ENCODE measurements around the gene NEU3.
"Not testable (repeated sequence)": the region's sequence is repeated elsewhere in the genome, so short reads cannot be mapped to it uniquely, and the experiment has no call there.

NEU3 gene

GRCh38 chr11:74956397-74957015, 32.2 kb upstream of the NEU3 start:
- H3K56ac ChIP-seq (ENCODE audit: low read length) = no peak overlapping the region
- H2AK5ac ChIP-seq (ENCODE audit: low read length) = no peak overlapping the region
- H3K79me2 ChIP-seq (ENCODE audit: control insufficient read depth, insufficient read depth, low read length) = peaks cover 53% of the 10 kb centered on the region
- no peak overlapping the region for H3K18ac ChIP-seq (ENCODE audit: low read length)
- no peaks in the 10 kb centered on the region for H3K27me3 ChIP-seq (ENCODE audit: insufficient read depth, low read length, poor library complexity)
- H3K36me3 ChIP-seq (ENCODE audit: control insufficient read depth, insufficient read depth, low read length) = no peaks in the 10 kb centered on the region
- peaks cover 20% of the 10 kb centered on the region for H3K79me1 ChIP-seq (ENCODE audit: low read length)
- H3K23ac ChIP-seq (ENCODE audit: low read length) = no peak overlapping the region
- no peak overlapping the region for H2BK120ac ChIP-seq (ENCODE audit: low read depth, low read length)
- H3K4me3 ChIP-seq (ENCODE audit: low read length) = no peak overlapping the region
- H3K4me1 ChIP-seq (ENCODE audit: control insufficient read depth, low read depth, low read length) = no peaks in the 10 kb centered on the region
- H3K27ac ChIP-seq (ENCODE audit: low read depth, low read length) = no peak overlapping the region
- no peak overlapping the region for H4K5ac ChIP-seq (ENCODE audit: low read length)
- no peak overlapping the region for H2BK5ac ChIP-seq (ENCODE audit: low read length)
- no peak overlapping the region for H2BK15ac ChIP-seq (replicated peaks; ENCODE audit: low read depth)
- no peak overlapping the region for H3K9ac ChIP-seq (ENCODE audit: low read length)
- H3K4me2 ChIP-seq (ENCODE audit: low read length) = no peak overlapping the region
- no CpG with 5 or more reads among the region's 4 CpGs for WGBS (ENCODE audit: extremely low coverage, insufficient coverage, low lambda C conversion rate)
- no peak for DNase-seq
- H4K8ac ChIP-seq (ENCODE audit: low read depth, low read length) = no peak overlapping the region
- no peak overlapping the region for H3K4ac ChIP-seq (ENCODE audit: low read depth, low read length)

- H3K4me3 ChIP-seq (ENCODE audit: low read length) = no peak overlapping the region
- H3K79me2 ChIP-seq (ENCODE audit: control insufficient read depth, insufficient read depth, low read length) = peaks cover 52% of the 10 kb centered on the region
- H2AK5ac ChIP-seq (ENCODE audit: low read length) = no peak overlapping the region
- no peak overlapping the region for H3K4me2 ChIP-seq (ENCODE audit: low read length)
- H3K23ac ChIP-seq (ENCODE audit: low read length) = no peak overlapping the region
- WGBS (ENCODE audit: extremely low coverage, insufficient coverage, low lambda C conversion rate) = no CpG with 5 or more reads among the region's 1 CpG
- H2BK120ac ChIP-seq (ENCODE audit: low read depth, low read length) = no peak overlapping the region
- no peaks in the 10 kb centered on the region for H3K27me3 ChIP-seq (ENCODE audit: insufficient read depth, low read length, poor library complexity)
- no peak overlapping the region for H4K5ac ChIP-seq (ENCODE audit: low read length)
- H2BK15ac ChIP-seq (replicated peaks; ENCODE audit: low read depth) = no peak overlapping the region
- no peak overlapping the region for H3K18ac ChIP-seq (ENCODE audit: low read length)
- DNase-seq = no peak
- peaks cover 25% of the 10 kb centered on the region for H3K79me1 ChIP-seq (ENCODE audit: low read length)
- no peak overlapping the region for H3K9ac ChIP-seq (ENCODE audit: low read length)
- no peak overlapping the region for H3K4ac ChIP-seq (ENCODE audit: low read depth, low read length)
- H3K27ac ChIP-seq (ENCODE audit: low read depth, low read length) = no peak overlapping the region
- H2BK5ac ChIP-seq (ENCODE audit: low read length) = no peak overlapping the region
- H3K56ac ChIP-seq (ENCODE audit: low read length) = no peak overlapping the region
- H3K36me3 ChIP-seq (ENCODE audit: control insufficient read depth, insufficient read depth, low read length) = no peaks in the 10 kb centered on the region
- H3K4me1 ChIP-seq (ENCODE audit: control insufficient read depth, low read depth, low read length) = no peaks in the 10 kb centered on the region
- no peak overlapping the region for H4K8ac ChIP-seq (ENCODE audit: low read depth, low read length)
Observed at GRCh38 chr11:74957937-74958629, 30.6 kb upstream of the NEU3 start.

GRCh38 chr11:74960128-74960527, 28.6 kb upstream of the NEU3 start:
- not testable (repeated sequence) for H3K4me3 ChIP-seq (ENCODE audit: low read length); H3K9ac ChIP-seq (ENCODE audit: low read length); H3K27ac ChIP-seq (ENCODE audit: low read depth, low read length); H4K8ac ChIP-seq (ENCODE audit: low read depth, low read length); H4K5ac ChIP-seq (ENCODE audit: low read length); H2BK5ac ChIP-seq (ENCODE audit: low read length); H3K18ac ChIP-seq (ENCODE audit: low read length); H3K4me1 ChIP-seq (ENCODE audit: control insufficient read depth, low read depth, low read length); H3K4me2 ChIP-seq (ENCODE audit: low read length); H3K36me3 ChIP-seq (ENCODE audit: control insufficient read depth, insufficient read depth, low read length); H2AK5ac ChIP-seq (ENCODE audit: low read length); H3K4ac ChIP-seq (ENCODE audit: low read depth, low read length); H3K56ac ChIP-seq (ENCODE audit: low read length); H3K23ac ChIP-seq (ENCODE audit: low read length); H2BK120ac ChIP-seq (ENCODE audit: low read depth, low read length); H2BK15ac ChIP-seq (replicated peaks; ENCODE audit: low read depth); DNase-seq; H3K27me3 ChIP-seq (ENCODE audit: insufficient read depth, low read length, poor library complexity)
- H3K79me2 ChIP-seq (ENCODE audit: control insufficient read depth, insufficient read depth, low read length) = peaks cover 43% of the 10 kb centered on the region
- no CpG with 5 or more reads among the region's 6 CpGs for WGBS (ENCODE audit: extremely low coverage, insufficient coverage, low lambda C conversion rate)
- H3K79me1 ChIP-seq (ENCODE audit: low read length) = peaks cover 19% of the 10 kb centered on the region

- H3K27me3 ChIP-seq (ENCODE audit: insufficient read depth, low read length, poor library complexity) = no peaks in the 10 kb centered on the region
- peaks cover 8% of the 10 kb centered on the region for H3K79me1 ChIP-seq (ENCODE audit: low read length)
- no peak overlapping the region for H2AK5ac ChIP-seq (ENCODE audit: low read length)
- no CpG with 5 or more reads among the region's 5 CpGs for WGBS (ENCODE audit: extremely low coverage, insufficient coverage, low lambda C conversion rate)
- H3K4me3 ChIP-seq (ENCODE audit: low read length) = no peak overlapping the region
- no peak for DNase-seq
- H4K5ac ChIP-seq (ENCODE audit: low read length) = no peak overlapping the region
- H4K8ac ChIP-seq (ENCODE audit: low read depth, low read length) = peak overlapping the region; percentile 28
- H2BK5ac ChIP-seq (ENCODE audit: low read length) = no peak overlapping the region
- H2BK120ac ChIP-seq (ENCODE audit: low read depth, low read length) = no peak overlapping the region
- H3K4me2 ChIP-seq (ENCODE audit: low read length) = no peak overlapping the region
- no peak overlapping the region for H2BK15ac ChIP-seq (replicated peaks; ENCODE audit: low read depth)
- H3K4me1 ChIP-seq (ENCODE audit: control insufficient read depth, low read depth, low read length) = no peaks in the 10 kb centered on the region
- no peak overlapping the region for H3K27ac ChIP-seq (ENCODE audit: low read depth, low read length)
- no peak overlapping the region for H3K56ac ChIP-seq (ENCODE audit: low read length)
- peaks cover 9% of the 10 kb centered on the region for H3K79me2 ChIP-seq (ENCODE audit: control insufficient read depth, insufficient read depth, low read length)
- no peak overlapping the region for H3K9ac ChIP-seq (ENCODE audit: low read length)
- H3K18ac ChIP-seq (ENCODE audit: low read length) = no peak overlapping the region
- no peak overlapping the region for H3K4ac ChIP-seq (ENCODE audit: low read depth, low read length)
- H3K36me3 ChIP-seq (ENCODE audit: control insufficient read depth, insufficient read depth, low read length) = peaks cover 2% of the 10 kb centered on the region
- no peak overlapping the region for H3K23ac ChIP-seq (ENCODE audit: low read length)
Observed at GRCh38 chr11:74966651-74967050, 22.1 kb upstream of the NEU3 start.

- Histone ChIP-seq H3K56ac (ENCODE audit: low read length) (no peak overlapping the region), H2AK5ac (ENCODE audit: low read length) (no peak overlapping the region), H3K23ac (ENCODE audit: low read length) (no peak overlapping the region), H3K18ac (ENCODE audit: low read length) (no peak overlapping the region), H2BK120ac (ENCODE audit: low read depth, low read length) (no peak overlapping the region), H3K4me3 (ENCODE audit: low read length) (no peak overlapping the region), H2BK15ac (replicated peaks; ENCODE audit: low read depth) (no peak overlapping the region), H3K79me2 (ENCODE audit: control insufficient read depth, insufficient read depth, low read length) (no peaks in the 10 kb centered on the region), H4K5ac (ENCODE audit: low read length) (no peak overlapping the region), H3K79me1 (ENCODE audit: low read length) (peaks cover 5% of the 10 kb centered on the region), H3K4ac (ENCODE audit: low read depth, low read length) (no peak overlapping the region), H3K27me3 (ENCODE audit: insufficient read depth, low read length, poor library complexity) (no peaks in the 10 kb centered on the region), H3K4me1 (ENCODE audit: control insufficient read depth, low read depth, low read length) (no peaks in the 10 kb centered on the region), H3K27ac (ENCODE audit: low read depth, low read length) (no peak overlapping the region), H4K8ac (ENCODE audit: low read depth, low read length) (no peak overlapping the region), H2BK5ac (ENCODE audit: low read length) (no peak overlapping the region), H3K36me3 (ENCODE audit: control insufficient read depth, insufficient read depth, low read length) (peaks cover 8% of the 10 kb centered on the region), H3K4me2 (ENCODE audit: low read length) (no peak overlapping the region), H3K9ac (ENCODE audit: low read length) (no peak overlapping the region)
- no CpG with 5 or more reads among the region's 1 CpG for WGBS (ENCODE audit: extremely low coverage, insufficient coverage, low lambda C conversion rate)
- no peak for DNase-seq
Observed at GRCh38 chr11:74970852-74971395, 17.8 kb upstream of the NEU3 start.
